Activated naive CD4-positive, alpha-beta T cell treated with anti-CD3 and anti-CD28 coated beads, Interleukin-2, amount 10 ng/mL, durations not matched to agents 7 days and 5 days (primary cell): ENCODE data around the gene SRCIN1.

Source experiments
- CTCF ChIA-PET: fragments of 350-600 bp; sonication (Branson Sonifier 250); formaldehyde crosslinking; loops from one replicate; lab custom pipeline; 2021; ENCODE audit warnings: antibody characterized with exemption; lab: Charles Lee
- DNase-seq: peaks from one replicate; pipeline ENCODE4 v3.0.0-alpha.2; 2020
- H3K27ac Mint-ChIP-seq: one replicate; pipeline ENCODE4 v1.8.0; 2021; ENCODE audit warnings: mild to moderate bottlenecking, moderate library complexity, mixed read lengths
- H3K27me3 Mint-ChIP-seq: one replicate; pipeline ENCODE4 v1.8.0; 2021; ENCODE audit warnings: mild to moderate bottlenecking, mixed read lengths
- H3K36me3 Mint-ChIP-seq: one replicate; pipeline ENCODE4 v1.8.0; 2021; ENCODE audit warnings: mixed read lengths
- H3K4me1 Mint-ChIP-seq: one replicate; pipeline ENCODE4 v1.8.0; 2021; ENCODE audit warnings: mixed read lengths
- H3K4me3 Mint-ChIP-seq: one replicate; pipeline ENCODE4 v1.8.0; 2021; ENCODE audit warnings: mild to moderate bottlenecking, moderate library complexity, mixed read lengths
- H3K9me3 Mint-ChIP-seq: one replicate; pipeline ENCODE4 v1.8.0; 2021; ENCODE audit warnings: mixed read lengths

Gene SRCIN1

GRCh38 chr17:38564254-38564837, 41.4 kb downstream of the SRCIN1 start:
- Mint-ChIP-seq H3K36me3 (peaks cover 1% of the 10 kb centered on the region), H3K9me3 (no peaks in the 10 kb centered on the region), H3K4me3 (no peak overlapping the region), H3K27ac (no peak overlapping the region), H3K27me3 (peaks cover 99% of the 10 kb centered on the region), H3K4me1 (peaks cover 16% of the 10 kb centered on the region)
- DNase-seq, result no peak
- CTCF ChIA-PET, result interaction anchor here (1.1 to 1.4 kb wide), 2 partner anchors 103 kb away, joined by 3 to 5 read pairs; no protein-coding TSS in a partner anchor

GRCh38 chr17:38563362-38564253, 42.1 kb downstream of the SRCIN1 start:
- Mint-ChIP-seq H3K4me3 (no peak overlapping the region), H3K9me3 (no peaks in the 10 kb centered on the region), H3K27ac (no peak overlapping the region), H3K36me3 (peaks cover 1% of the 10 kb centered on the region), H3K27me3 (peaks cover 99% of the 10 kb centered on the region), H3K4me1 (peaks cover 23% of the 10 kb centered on the region)
- CTCF ChIA-PET, result interaction anchor here (1.4 kb wide), 1 partner anchor 104 kb away, joined by 5 read pairs; no protein-coding TSS in a partner anchor
- DNase-seq, result no peak

- peaks cover 99% of the 10 kb centered on the region for H3K27me3 Mint-ChIP-seq
- peaks cover 29% of the 10 kb centered on the region for H3K4me1 Mint-ChIP-seq
- H3K4me3 Mint-ChIP-seq, result no peak overlapping the region
- H3K36me3 Mint-ChIP-seq, result peaks cover 1% of the 10 kb centered on the region
- H3K9me3 Mint-ChIP-seq, result no peaks in the 10 kb centered on the region
- DNase-seq, result no peak
- H3K27ac Mint-ChIP-seq, result no peak overlapping the region
- CTCF ChIA-PET, result no interaction called here
These were observed 42.8 kb downstream of the SRCIN1 start for GRCh38 chr17:38562903-38563302.

GRCh38 chr17:38562215-38562569, 43.6 kb downstream of the SRCIN1 start:
- no peak overlapping the region for H3K4me3 Mint-ChIP-seq
- H3K4me1 Mint-ChIP-seq, result peaks cover 34% of the 10 kb centered on the region
- H3K27me3 Mint-ChIP-seq, result peaks cover 99% of the 10 kb centered on the region
- DNase-seq, result no peak
- no peaks in the 10 kb centered on the region for H3K9me3 Mint-ChIP-seq
- H3K27ac Mint-ChIP-seq, result peak overlapping the region; percentile 68
- peaks cover 1% of the 10 kb centered on the region for H3K36me3 Mint-ChIP-seq
- CTCF ChIA-PET, result no interaction called here

GRCh38 chr17:38561416-38562214, 44.1 kb downstream of the SRCIN1 start:
- peak overlapping the region; percentile 33 for H3K27ac Mint-ChIP-seq
- peaks cover 34% of the 10 kb centered on the region for H3K4me1 Mint-ChIP-seq
- peaks cover 98% of the 10 kb centered on the region for H3K27me3 Mint-ChIP-seq
- CTCF ChIA-PET, result interaction anchor here (1.2 to 8.6 kb wide), 3 partner anchors 20 to 103 kb away, joined by 4 to 154 read pairs (median 81); no protein-coding TSS in a partner anchor
- no peaks in the 10 kb centered on the region for H3K9me3 Mint-ChIP-seq
- peaks cover 1% of the 10 kb centered on the region for H3K36me3 Mint-ChIP-seq
- no peak overlapping the region for H3K4me3 Mint-ChIP-seq
- no peak for DNase-seq

GRCh38 chr17:38560503-38561318, 45.0 kb downstream of the SRCIN1 start:
- peak overlapping the region; percentile 33 for H3K27ac Mint-ChIP-seq
- DNase-seq, result peak; percentile 38
- peaks cover 1% of the 10 kb centered on the region for H3K36me3 Mint-ChIP-seq
- no peak overlapping the region for H3K4me3 Mint-ChIP-seq
- H3K4me1 Mint-ChIP-seq, result peaks cover 34% of the 10 kb centered on the region
- peaks cover 97% of the 10 kb centered on the region for H3K27me3 Mint-ChIP-seq
- CTCF ChIA-PET, result interaction anchor here (1.2 to 8.6 kb wide), 5 partner anchors 12 to 104 kb away, joined by 4 to 154 read pairs (median 16); no protein-coding TSS in a partner anchor
- H3K9me3 Mint-ChIP-seq, result no peaks in the 10 kb centered on the region

- peaks cover 1% of the 10 kb centered on the region for H3K36me3 Mint-ChIP-seq
- peaks cover 96% of the 10 kb centered on the region for H3K27me3 Mint-ChIP-seq
- H3K27ac Mint-ChIP-seq, result no peak overlapping the region
- DNase-seq, result no peak
- H3K4me1 Mint-ChIP-seq, result peaks cover 34% of the 10 kb centered on the region
- CTCF ChIA-PET, result interaction anchor here (1.0 to 8.6 kb wide), 11 partner anchors 9 to 105 kb away, joined by 3 to 154 read pairs (median 14); partner anchors contain the start of gene SRCIN1
- H3K9me3 Mint-ChIP-seq, result no peaks in the 10 kb centered on the region
- H3K4me3 Mint-ChIP-seq, result no peak overlapping the region
These were observed 45.9 kb downstream of the SRCIN1 start for GRCh38 chr17:38559880-38560230.

GRCh38 chr17:38559051-38559879, 46.5 kb downstream of the SRCIN1 start:
- Mint-ChIP-seq H3K27ac (no peak overlapping the region), H3K4me3 (peak overlapping the region; percentile 73), H3K4me1 (peaks cover 34% of the 10 kb centered on the region), H3K36me3 (peaks cover 1% of the 10 kb centered on the region), H3K9me3 (no peaks in the 10 kb centered on the region), H3K27me3 (peaks cover 93% of the 10 kb centered on the region)
- CTCF ChIA-PET, result interaction anchor here (0.8 to 8.6 kb wide), 16 partner anchors 9 to 176 kb away, joined by 3 to 154 read pairs (median 10); partner anchors contain the start of gene SRCIN1
- peak; percentile 89 for DNase-seq

- H3K9me3 Mint-ChIP-seq, result no peaks in the 10 kb centered on the region
- no peak for DNase-seq
- H3K4me1 Mint-ChIP-seq, result peaks cover 34% of the 10 kb centered on the region
- no peak overlapping the region for H3K27ac Mint-ChIP-seq
- H3K27me3 Mint-ChIP-seq, result peaks cover 92% of the 10 kb centered on the region
- H3K4me3 Mint-ChIP-seq, result peak overlapping the region; percentile 73
- CTCF ChIA-PET, result interaction anchor here (0.8 to 8.6 kb wide), 21 partner anchors 8 to 177 kb away, joined by 3 to 154 read pairs (median 7); partner anchors contain the start of genes EPOP and SRCIN1
- H3K36me3 Mint-ChIP-seq, result peaks cover 1% of the 10 kb centered on the region
These were observed 47.1 kb downstream of the SRCIN1 start for GRCh38 chr17:38558728-38559050.

GRCh38 chr17:38557836-38558727, 47.7 kb downstream of the SRCIN1 start:
- peak overlapping the region; percentile 73 for H3K4me3 Mint-ChIP-seq
- H3K4me1 Mint-ChIP-seq, result peaks cover 31% of the 10 kb centered on the region
- peaks cover 92% of the 10 kb centered on the region for H3K27me3 Mint-ChIP-seq
- H3K9me3 Mint-ChIP-seq, result no peaks in the 10 kb centered on the region
- CTCF ChIA-PET, result interaction anchor here (0.7 to 8.6 kb wide), 22 partner anchors 8 to 177 kb away, joined by 3 to 154 read pairs (median 6); partner anchors contain the start of genes EPOP and SRCIN1
- no peak overlapping the region for H3K27ac Mint-ChIP-seq
- H3K36me3 Mint-ChIP-seq, result peaks cover 1% of the 10 kb centered on the region
- DNase-seq, result peak; percentile 92

GRCh38 chr17:38557396-38557795, 48.4 kb downstream of the SRCIN1 start:
- H3K27me3 Mint-ChIP-seq, result peaks cover 87% of the 10 kb centered on the region
- CTCF ChIA-PET, result interaction anchor here (0.7 to 8.6 kb wide), 19 partner anchors 8 to 178 kb away, joined by 3 to 154 read pairs (median 7); partner anchors contain the start of genes EPOP and SRCIN1
- DNase-seq, result no peak
- no peaks in the 10 kb centered on the region for H3K9me3 Mint-ChIP-seq
- peaks cover 1% of the 10 kb centered on the region for H3K36me3 Mint-ChIP-seq
- no peak overlapping the region for H3K4me3 Mint-ChIP-seq
- peaks cover 31% of the 10 kb centered on the region for H3K4me1 Mint-ChIP-seq
- no peak overlapping the region for H3K27ac Mint-ChIP-seq
